ENCODE results near the gene ANKIB1. TPM values are rescaled to one million over a fixed set of nuclear protein-coding genes. Genes with fewer than 3 reads are reported as not detected.

ANKIB1 gene
- total RNA-seq, 4 donors from 2014 or later = 11.5 to 24.2 (median 12.5) TPM

DNA sequence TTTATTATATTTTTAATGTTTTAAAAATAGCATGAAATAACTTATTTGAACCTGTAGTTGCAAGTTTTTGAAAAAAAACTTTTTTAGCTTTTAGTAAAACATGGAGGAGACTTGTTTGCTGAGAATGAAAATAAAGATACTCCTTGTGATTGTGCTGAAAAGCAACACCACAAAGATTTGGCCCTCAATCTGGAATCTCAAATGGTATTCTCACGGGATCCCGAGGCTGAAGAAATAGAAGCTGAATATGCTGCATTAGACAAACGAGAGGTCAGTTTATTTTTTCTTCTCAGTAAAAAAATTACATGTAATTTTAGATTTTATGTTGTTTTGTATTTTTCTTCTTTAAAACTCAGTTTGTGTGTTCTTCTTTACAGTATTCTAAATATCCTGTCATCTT, 73.5 kb downstream of the ANKIB1 start:
- DNase-seq (no peak), ATAC-seq (no peak)
- H3K36me3 ChIP-seq = peaks cover 0 to 8% of the 10 kb centered on the region in 2 donors
- no peaks in the 10 kb centered on the region for H3K27me3 ChIP-seq
- intact Hi-C loops (cut with DNase I; ENCODE audit: low total_unique reads) = no loop called here
- no peaks in the 10 kb centered on the region for H3K4me1 ChIP-seq
- no peak overlapping the region for H3K27ac ChIP-seq
- TF ChIP-seq POLR2A (IDR thresholded peaks at IDR 0.05) = no peak
- TF ChIP-seq, protein P1, sequence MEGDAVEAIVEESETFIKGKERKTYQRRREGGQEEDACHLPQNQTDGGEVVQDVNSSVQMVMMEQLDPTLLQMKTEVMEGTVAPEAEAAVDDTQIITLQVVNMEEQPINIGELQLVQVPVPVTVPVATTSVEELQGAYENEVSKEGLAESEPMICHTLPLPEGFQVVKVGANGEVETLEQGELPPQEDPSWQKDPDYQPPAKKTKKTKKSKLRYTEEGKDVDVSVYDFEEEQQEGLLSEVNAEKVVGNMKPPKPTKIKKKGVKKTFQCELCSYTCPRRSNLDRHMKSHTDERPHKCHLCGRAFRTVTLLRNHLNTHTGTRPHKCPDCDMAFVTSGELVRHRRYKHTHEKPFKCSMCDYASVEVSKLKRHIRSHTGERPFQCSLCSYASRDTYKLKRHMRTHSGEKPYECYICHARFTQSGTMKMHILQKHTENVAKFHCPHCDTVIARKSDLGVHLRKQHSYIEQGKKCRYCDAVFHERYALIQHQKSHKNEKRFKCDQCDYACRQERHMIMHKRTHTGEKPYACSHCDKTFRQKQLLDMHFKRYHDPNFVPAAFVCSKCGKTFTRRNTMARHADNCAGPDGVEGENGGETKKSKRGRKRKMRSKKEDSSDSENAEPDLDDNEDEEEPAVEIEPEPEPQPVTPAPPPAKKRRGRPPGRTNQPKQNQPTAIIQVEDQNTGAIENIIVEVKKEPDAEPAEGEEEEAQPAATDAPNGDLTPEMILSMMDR (IDR thresholded peaks at IDR 0.05 in 4 of 5, conservative IDR thresholded peaks at IDR 0.05 in 1 of 5) = no peak
- no peaks in the 10 kb centered on the region for H3K9me3 ChIP-seq
- H3K4me3 ChIP-seq = no peak overlapping the region
- in situ Hi-C loops (cut with MboI; ENCODE audit: low sequenced_read_pairs in 4 of 4) = no loop called here

DNA sequence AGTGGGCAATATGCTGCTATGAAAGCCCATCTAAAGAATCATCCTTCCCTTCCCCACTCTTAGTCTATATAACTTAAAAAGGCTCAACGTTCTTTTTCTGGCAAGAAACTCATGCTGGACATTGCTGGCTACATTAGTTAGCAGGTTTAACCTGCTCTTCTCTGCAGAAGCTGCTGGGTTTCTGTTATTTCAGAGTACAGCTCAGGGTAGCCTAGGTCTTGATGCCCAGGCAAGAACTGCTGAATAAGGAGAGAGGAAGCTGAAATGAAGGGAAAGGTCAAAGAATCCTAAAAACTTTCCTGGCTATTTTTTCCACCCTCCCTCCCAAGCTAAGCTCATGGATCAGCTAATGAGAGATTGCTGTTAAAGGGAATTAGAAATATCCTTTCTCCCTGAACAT, 79.4 kb downstream of the ANKIB1 start:
- in situ Hi-C loops (cut with MboI; ENCODE audit: low sequenced_read_pairs in 4 of 4) = no loop called here
- no peak for ATAC-seq

DNA sequence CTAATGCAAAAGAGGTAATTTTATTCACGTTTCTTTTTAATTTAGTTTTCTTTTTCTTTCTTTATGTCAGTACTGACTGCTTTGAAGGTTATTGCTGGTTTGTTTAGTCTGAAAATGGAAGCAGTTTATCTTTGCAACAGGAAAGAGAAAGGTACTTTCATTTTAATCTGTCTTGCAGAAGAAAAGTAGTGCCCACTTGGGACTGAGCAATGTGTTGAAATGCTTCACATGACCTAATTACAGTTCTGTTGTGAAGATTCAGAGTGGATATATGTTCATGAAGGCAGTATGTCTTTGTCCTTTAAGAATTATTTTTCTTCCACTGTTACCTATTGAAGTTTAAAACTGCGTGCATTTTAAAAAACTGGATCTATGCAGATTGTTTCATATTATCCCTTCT, 80.1 kb downstream of the ANKIB1 start:
- no peak overlapping the region for H3K27ac ChIP-seq
- no peak for ATAC-seq
- in situ Hi-C loops (cut with MboI; ENCODE audit: low sequenced_read_pairs in 4 of 4) (no loop called here), intact Hi-C loops (cut with DNase I; ENCODE audit: low total_unique reads) (no loop called here)
- no peak for DNase-seq
- no peaks in the 10 kb centered on the region for H3K9me3 ChIP-seq
- no peaks in the 10 kb centered on the region for H3K4me1 ChIP-seq
- no peaks in the 10 kb centered on the region for H3K27me3 ChIP-seq
- H3K36me3 ChIP-seq = no peaks in the 10 kb centered on the region
- TF ChIP-seq, protein P1 (IDR thresholded peaks at IDR 0.05 in 4 of 5, conservative IDR thresholded peaks at IDR 0.05 in 1 of 5) = no peak
- no peak for TF ChIP-seq POLR2A (IDR thresholded peaks at IDR 0.05)
- H3K4me3 ChIP-seq = no peak overlapping the region

More for the DNA sequence above, 79.4 kb downstream of the ANKIB1 start:
- peaks cover 0 to 5% of the 10 kb centered on the region in 2 donors for H3K36me3 ChIP-seq
- H3K4me3 ChIP-seq = no peak overlapping the region
- intact Hi-C loops (cut with DNase I; ENCODE audit: low total_unique reads) = no loop called here
- no peaks in the 10 kb centered on the region for H3K9me3 ChIP-seq
- no peak for TF ChIP-seq POLR2A (IDR thresholded peaks at IDR 0.05)
- TF ChIP-seq, protein P1 (IDR thresholded peaks at IDR 0.05 in 4 of 5, conservative IDR thresholded peaks at IDR 0.05 in 1 of 5) = no peak
- no peak overlapping the region for H3K27ac ChIP-seq
- no peak for DNase-seq
- no peaks in the 10 kb centered on the region for H3K27me3 ChIP-seq
- no peaks in the 10 kb centered on the region for H3K4me1 ChIP-seq

DNA sequence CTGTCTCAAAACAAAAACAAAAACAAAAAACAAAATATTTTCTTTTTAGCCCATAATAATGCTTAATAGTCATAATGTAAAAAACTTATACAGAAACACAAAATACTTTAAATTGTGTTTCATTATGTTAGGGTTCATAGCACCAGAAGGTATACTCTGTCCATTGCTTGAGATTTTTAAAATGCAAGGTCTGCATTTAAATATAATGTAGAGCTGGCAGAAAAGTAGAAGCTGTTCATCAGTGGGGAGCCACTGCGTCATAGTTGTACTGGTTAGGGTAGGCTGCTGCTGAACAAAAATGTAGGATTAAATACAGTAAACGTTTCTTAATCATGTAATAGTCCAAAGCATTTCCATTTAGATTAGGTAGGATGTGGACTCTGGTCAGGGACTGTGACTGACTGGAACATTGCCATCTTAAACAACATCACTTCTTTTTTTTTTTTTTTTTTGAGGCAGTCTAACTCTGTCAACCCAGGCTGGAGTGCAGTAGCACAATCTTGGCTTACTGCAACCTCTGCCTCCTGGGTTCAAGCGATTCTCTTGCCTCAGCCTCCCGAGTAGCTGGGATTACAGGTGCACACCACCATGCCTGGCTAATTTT, 85.2 kb downstream of the ANKIB1 start:
- Histone ChIP-seq H3K27me3 (no peaks in the 10 kb centered on the region), H3K27ac (no peak overlapping the region), H3K4me1 (no peaks in the 10 kb centered on the region), H3K4me3 (no peak overlapping the region), H3K36me3 (no peaks in the 10 kb centered on the region), H3K9me3 (no peaks in the 10 kb centered on the region)
- ATAC-seq (no peak), DNase-seq (no peak)
- intact Hi-C loops (cut with DNase I; ENCODE audit: low total_unique reads) = no loop called here
- in situ Hi-C loops (cut with MboI; ENCODE audit: low sequenced_read_pairs in 4 of 4) = no loop called here
- TF ChIP-seq, protein P1 (IDR thresholded peaks at IDR 0.05 in 4 of 5, conservative IDR thresholded peaks at IDR 0.05 in 1 of 5) = no peak
- no peak for TF ChIP-seq POLR2A (IDR thresholded peaks at IDR 0.05)

DNA sequence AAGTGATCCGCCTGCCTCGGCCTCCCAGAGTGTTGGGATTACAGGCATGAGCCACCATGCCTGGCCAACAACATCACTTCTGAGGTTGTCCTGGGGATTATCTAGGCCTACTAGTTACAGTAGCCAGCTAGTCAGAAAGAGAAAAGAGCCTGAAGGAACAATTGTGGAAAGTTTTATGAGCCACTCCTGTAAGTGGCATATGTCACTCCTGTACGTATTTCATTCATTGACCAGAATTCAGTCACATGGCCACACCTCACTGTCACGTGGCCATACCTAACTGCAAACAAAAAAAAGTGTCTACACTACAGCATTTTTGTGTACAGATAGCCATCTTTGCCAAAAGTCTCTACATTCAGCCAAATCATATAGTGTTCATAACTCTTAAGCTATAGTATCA, 85.7 kb downstream of the ANKIB1 start:
- H3K4me1 ChIP-seq = no peaks in the 10 kb centered on the region
- no peak for DNase-seq
- no peak overlapping the region for H3K4me3 ChIP-seq
- no peak for ATAC-seq
- H3K36me3 ChIP-seq = no peaks in the 10 kb centered on the region
- intact Hi-C loops (cut with DNase I; ENCODE audit: low total_unique reads) = no loop called here
- no peak for TF ChIP-seq POLR2A (IDR thresholded peaks at IDR 0.05)
- TF ChIP-seq, protein P1 (IDR thresholded peaks at IDR 0.05 in 4 of 5, conservative IDR thresholded peaks at IDR 0.05 in 1 of 5) = no peak
- no peaks in the 10 kb centered on the region for H3K9me3 ChIP-seq
- no peaks in the 10 kb centered on the region for H3K27me3 ChIP-seq
- in situ Hi-C loops (cut with MboI; ENCODE audit: low sequenced_read_pairs in 4 of 4) = no loop called here
- no peak overlapping the region for H3K27ac ChIP-seq
